Psoas muscle (tissue), 8 donors: ENCODE data around the gene DEPDC7. TPM values are rescaled to one million over a fixed set of nuclear protein-coding genes. Genes with fewer than 3 reads are reported as not detected.

Experiments
- ATAC-seq, 4 donors: fragments of 200-7000 bp; cut with Tn5 transposase; one replicate each; pipeline ENCODE4 v1.9.1; 2020; ENCODE audit warnings: moderate library complexity in 3 of 4, mild to moderate bottlenecking in 2 of 4
- DNase-seq, 2 donors: peaks; one replicate each; pipeline ENCODE4 v3.0.0-alpha.2; 2020
- H3K27ac ChIP-seq: fragments of 200-600 bp; one replicate; pipeline ENCODE4 v1.8.0; 2022
- H3K27me3 ChIP-seq, 3 donors: fragments of 200-600 bp in 1 of 3; one replicate each; pipeline versions ENCODE4 v1.6.1 to v1.8.0; 2013 to 2022; ENCODE audit warnings: low read length in 2 of 3, mild to moderate bottlenecking in 2 of 3, moderate library complexity in 1 of 3; ENCODE audit not compliant: insufficient read depth in 3 of 3
- H3K36me3 ChIP-seq, 2 donors: fragments of 200-600 bp in 1 of 2; one replicate each; pipeline versions ENCODE4 v1.6.1 to v1.8.0; 2013 to 2022; ENCODE audit warnings: low read depth in 1 of 2, mild to moderate bottlenecking in 1 of 2, moderate library complexity in 1 of 2; ENCODE audit not compliant: insufficient read depth in 1 of 2
- H3K4me1 ChIP-seq: fragments of 200-600 bp; one replicate; pipeline ENCODE4 v1.8.0; 2022
- H3K4me3 ChIP-seq: fragments of 200-600 bp; one replicate; pipeline ENCODE4 v1.8.0; 2022; ENCODE audit warnings: mild to moderate bottlenecking
- H3K9me3 ChIP-seq: fragments of 200-600 bp; one replicate; pipeline ENCODE4 v1.8.0; 2022
- WGBS, 3 donors: extraction: QIAGEN DNeasy Blood & Tissue Kit; methylation state at CpG; one replicate each; pipeline versions ENCODE4 v1.1.6 to v1.1.7; 2013; 5-methylcytosine and 5-hydroxymethylcytosine counted together
- intact Hi-C, 2 donors: fragments of 100-400 bp; cut with DNase I; formaldehyde crosslinking; loops; one replicate each; pipeline versions ENCODE4 v1.11.0 to v1.14.2; 2022
- polyA plus RNA-seq, 3 donors: library from polyadenylated mRNA; stranded (reverse); fragments of 200-250 nt; gene quantifications; one replicate each; pipeline ENCODE4 v1.2.3, GENCODE V29; 2013
- total RNA-seq, 4 donors: library from RNA; stranded (reverse); fragmentation: NEBNext Ultra II Directional in 2 of 4; extraction: Animal tissue kit (Norgen Biotek cat#: 25700) in 2 of 4; gene quantifications; one replicate each; pipeline versions ENCODE4 v1.2.1 to v1.2.4, GENCODE V29; 2021 to 2023
- TF ChIP-seq, protein P1 (sequence below): fragments of 200-600 bp; IDR thresholded peaks from one replicate; pipeline ENCODE4 v1.8.0; 2022; ENCODE audit warnings: antibody characterized with exemption
- donor health status: healthy with polysubstance abuse.
- donor health status: DM: no; HTN: no; CAD: no; lungs with moderate emphysema.
- donor health status: Bipolar disorder and iron deficiency.
- donor health status: healthy.
- donor health status: DM: yes; HTN: yes; CAD: no.
- donor health status: DM: no; HTN: no; CAD: no.
- donor health status: DM: no; HTN: no; CAD: no.
- donor health status: DM: yes; HTN: yes; CAD: no.

DEPDC7 gene
- total and polyA plus RNA-seq, 7 donors, result 1.5 to 6.3 (median 3.2) TPM

DNA sequence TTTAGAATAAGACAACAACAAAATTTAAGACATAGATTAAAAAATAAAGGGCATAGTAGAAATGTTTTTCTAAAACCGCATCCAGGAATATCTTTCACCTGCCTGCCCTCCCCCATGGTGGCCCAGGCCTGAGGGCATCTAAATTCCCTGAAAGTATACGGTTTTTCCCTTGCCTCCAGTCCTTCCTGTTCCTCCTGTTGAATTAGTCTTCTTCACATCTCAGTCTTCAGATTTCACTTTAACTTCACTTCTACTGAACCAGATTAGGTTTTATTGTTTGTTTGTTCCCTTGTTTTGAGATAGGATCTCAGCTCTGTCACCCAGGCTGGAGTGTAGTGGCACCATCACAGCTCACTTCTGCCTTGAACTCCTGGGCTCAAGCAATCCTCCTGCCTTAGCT lies 33.1 kb upstream of the DEPDC7 start:
- intact Hi-C loops, result no loop called here
- H3K27ac ChIP-seq, result no peak overlapping the region
- H3K27me3 ChIP-seq, result no peaks in the 10 kb centered on the region
- H3K36me3 ChIP-seq, result peaks cover 0 to 8% of the 10 kb centered on the region in 2 donors
- ATAC-seq, result no peak
- no peaks in the 10 kb centered on the region for H3K4me1 ChIP-seq
- 77 to 90% (median 87%) methylated on average over 2 of the region's 2 CpGs for WGBS, 3 donors
- H3K4me3 ChIP-seq, result no peak overlapping the region
- DNase-seq, result no peak
- H3K9me3 ChIP-seq, result no peaks in the 10 kb centered on the region
- TF ChIP-seq, protein P1, sequence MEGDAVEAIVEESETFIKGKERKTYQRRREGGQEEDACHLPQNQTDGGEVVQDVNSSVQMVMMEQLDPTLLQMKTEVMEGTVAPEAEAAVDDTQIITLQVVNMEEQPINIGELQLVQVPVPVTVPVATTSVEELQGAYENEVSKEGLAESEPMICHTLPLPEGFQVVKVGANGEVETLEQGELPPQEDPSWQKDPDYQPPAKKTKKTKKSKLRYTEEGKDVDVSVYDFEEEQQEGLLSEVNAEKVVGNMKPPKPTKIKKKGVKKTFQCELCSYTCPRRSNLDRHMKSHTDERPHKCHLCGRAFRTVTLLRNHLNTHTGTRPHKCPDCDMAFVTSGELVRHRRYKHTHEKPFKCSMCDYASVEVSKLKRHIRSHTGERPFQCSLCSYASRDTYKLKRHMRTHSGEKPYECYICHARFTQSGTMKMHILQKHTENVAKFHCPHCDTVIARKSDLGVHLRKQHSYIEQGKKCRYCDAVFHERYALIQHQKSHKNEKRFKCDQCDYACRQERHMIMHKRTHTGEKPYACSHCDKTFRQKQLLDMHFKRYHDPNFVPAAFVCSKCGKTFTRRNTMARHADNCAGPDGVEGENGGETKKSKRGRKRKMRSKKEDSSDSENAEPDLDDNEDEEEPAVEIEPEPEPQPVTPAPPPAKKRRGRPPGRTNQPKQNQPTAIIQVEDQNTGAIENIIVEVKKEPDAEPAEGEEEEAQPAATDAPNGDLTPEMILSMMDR, result no peak

- no peaks in the 10 kb centered on the region for H3K9me3 ChIP-seq
- intact Hi-C loops, result no loop called here
Observed at GRCh38 chr11:32983506-32983905, 32.2 kb upstream of the DEPDC7 start.

GRCh38 chr11:32985600-32985999 lies 30.1 kb upstream of the DEPDC7 start:
- Histone ChIP-seq H3K27me3 (no peaks in the 10 kb centered on the region), H3K4me3 (no peak overlapping the region), H3K36me3 (no peaks in the 10 kb centered on the region), H3K9me3 (no peaks in the 10 kb centered on the region), H3K27ac (no peak overlapping the region), H3K4me1 (no peaks in the 10 kb centered on the region)
- no peak for ATAC-seq
- 95 to 98% (median 95%) methylated on average over 5 of the region's 5 CpGs for WGBS, 3 donors
- DNase-seq, result no peak
- intact Hi-C loops, result no loop called here
- TF ChIP-seq, protein P1, result no peak

More at GRCh38 chr11:32983506-32983905, 32.2 kb upstream of the DEPDC7 start:
- H3K4me1 ChIP-seq, result no peaks in the 10 kb centered on the region
- no peak overlapping the region for H3K27ac ChIP-seq
- H3K36me3 ChIP-seq, result no peaks in the 10 kb centered on the region
- ATAC-seq (no peak), DNase-seq (no peak)
- TF ChIP-seq, protein P1, result no peak
- H3K4me3 ChIP-seq, result no peak overlapping the region
- no peaks in the 10 kb centered on the region for H3K27me3 ChIP-seq
- 91 to 97% (median 95%) methylated on average over 2 of the region's 2 CpGs for WGBS, 3 donors

DNA sequence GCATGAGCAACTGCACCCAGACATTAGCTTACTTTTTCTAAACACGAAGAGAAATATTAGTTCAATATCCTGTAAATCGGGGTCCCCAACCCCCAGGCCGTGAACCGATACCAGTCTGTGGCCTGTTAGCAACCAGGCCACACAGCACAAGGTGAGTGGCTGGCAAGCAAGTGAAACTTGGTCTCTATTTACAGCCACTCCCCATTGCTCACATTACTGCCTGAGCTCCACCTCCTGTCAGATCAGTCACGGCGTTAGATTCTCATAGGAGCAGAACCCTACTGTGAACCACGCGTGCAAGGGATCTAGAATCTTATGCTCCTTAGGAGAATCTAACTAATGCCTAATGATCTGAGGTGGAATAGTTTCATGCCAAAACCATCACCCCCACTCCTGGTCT lies 27.8 kb upstream of the DEPDC7 start:
- no peak overlapping the region for H3K27ac ChIP-seq
- intact Hi-C loops, result no loop called here
- H3K36me3 ChIP-seq, result no peaks in the 10 kb centered on the region
- H3K4me3 ChIP-seq, result no peak overlapping the region
- peaks cover 14% of the 10 kb centered on the region for H3K9me3 ChIP-seq
- DNase-seq (no peak), ATAC-seq (no peak)
- 60 to 65% (median 65%) methylated on average over 8 of the region's 8 CpGs for WGBS, 3 donors
- no peaks in the 10 kb centered on the region for H3K4me1 ChIP-seq
- TF ChIP-seq, protein P1, result no peak
- H3K27me3 ChIP-seq, result no peaks in the 10 kb centered on the region

GRCh38 chr11:32990481-32990880 lies 25.2 kb upstream of the DEPDC7 start:
- 0 to 91% (median 38%) methylated on average over 1 of the region's 1 CpG for WGBS, 3 donors
- DNase-seq (no peak), ATAC-seq (no peak)
- no peak overlapping the region for H3K4me3 ChIP-seq
- H3K36me3 ChIP-seq, result no peaks in the 10 kb centered on the region
- no peaks in the 10 kb centered on the region for H3K4me1 ChIP-seq
- H3K27me3 ChIP-seq, result no peaks in the 10 kb centered on the region
- peaks cover 14% of the 10 kb centered on the region for H3K9me3 ChIP-seq
- intact Hi-C loops, result no loop called here
- TF ChIP-seq, protein P1, result no peak
- no peak overlapping the region for H3K27ac ChIP-seq
